ENCODE data around the gene C4A. TPM values are rescaled to one million over a fixed set of nuclear protein-coding genes. Genes with fewer than 3 reads are reported as not detected.
"Not testable (repeated sequence)": the region's sequence is repeated elsewhere in the genome, so short reads cannot be mapped to it uniquely, and the experiment has no call there.

C4A gene
- total RNA-seq, 4 donors from 2014 or later = 230 to 361 (median 258) TPM

DNA sequence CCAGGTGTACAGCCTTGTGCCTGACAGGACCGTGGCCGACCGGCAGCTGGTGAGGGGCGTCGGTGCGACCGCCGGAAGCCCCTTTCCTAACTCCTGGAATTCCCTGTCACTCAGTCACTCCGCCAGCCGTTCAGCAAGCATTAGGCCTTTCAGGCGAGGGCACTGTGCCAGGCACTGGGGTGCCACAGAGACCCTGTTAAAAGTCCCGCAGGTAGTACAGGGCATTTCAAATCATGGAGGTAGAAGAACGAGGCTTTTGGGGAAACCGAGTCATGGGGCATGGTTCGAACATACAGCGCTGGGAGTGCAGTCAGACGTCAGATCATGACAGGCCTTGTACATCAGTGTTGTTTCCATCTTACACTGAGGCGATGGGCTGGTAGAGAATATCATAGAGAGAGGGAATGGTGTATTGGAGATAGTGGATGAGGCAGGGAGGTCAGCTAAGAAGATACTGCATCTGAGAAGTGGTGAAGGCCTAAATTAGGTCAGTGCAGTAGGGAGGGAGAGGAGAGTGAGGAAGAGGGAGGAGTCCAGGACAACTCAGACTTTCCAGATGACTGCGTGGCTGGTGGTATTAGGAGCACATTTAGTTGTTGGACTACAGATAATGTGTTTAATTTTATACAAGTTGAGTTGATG, 9.0 kb upstream of the C4A start:
- Histone ChIP-seq H3K27ac (peak overlapping the region; percentile 95 to 100 (median 98)), H3K4me1 (peaks cover 0 to 36% (median 17%) of the 10 kb centered on the region in 4 donors), H3K27me3 (no peaks in the 10 kb centered on the region), H3K9me3 (no peaks in the 10 kb centered on the region), H3K4me3 (peak overlapping the region; percentile 66 to 93 (median 73)), H3K36me3 (peaks cover 0 to 45% (median 8%) of the 10 kb centered on the region in 3 donors)
- WGBS, 2 donors = 7 to 8% methylated on average over 9 to 19 of the region's 19 CpGs
- TF ChIP-seq EP300 (IDR thresholded peaks at IDR 0.05) = no peak
- no peak for TF ChIP-seq POLR2A (IDR thresholded peaks at IDR 0.05)
- TF ChIP-seq CTCF (IDR thresholded peaks at IDR 0.05) = no peak
- DNase-seq (ENCODE audit: low spot score in 2 of 2) = no peak

DNA sequence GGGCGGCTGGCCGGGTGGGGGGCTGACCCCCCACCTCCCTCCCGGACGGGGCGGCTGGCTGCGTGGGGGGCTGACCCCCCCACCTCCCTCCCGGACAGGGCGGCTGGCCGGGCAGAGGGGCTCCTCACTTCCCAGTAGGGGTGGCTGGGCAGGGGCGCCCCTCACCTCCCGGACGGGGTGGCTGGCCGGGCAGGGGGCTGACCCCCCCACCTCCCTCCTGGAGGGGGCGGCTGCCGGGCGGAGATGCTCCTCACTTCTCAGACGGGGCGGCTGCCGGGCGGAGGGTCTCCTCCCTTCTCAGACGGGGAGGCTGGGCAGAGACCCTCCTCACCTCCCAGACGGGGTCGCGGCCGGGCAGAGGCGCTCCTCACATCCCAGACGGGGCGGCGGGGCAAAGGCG, 5.8 kb upstream of the C4A start:
- DNase-seq (ENCODE audit: low spot score in 2 of 2); H3K4me3 ChIP-seq; H3K27ac ChIP-seq; H3K9me3 ChIP-seq; H3K27me3 ChIP-seq: not testable (repeated sequence)
- H3K4me1 ChIP-seq = peaks cover 0 to 31% (median 15%) of the 10 kb centered on the region in 4 donors
- 97% methylated on average over 13 of the region's 30 CpGs; no CpG with 5 or more reads in 1 of the 2 donors for WGBS, 2 donors
- peaks cover 0 to 33% (median 0%) of the 10 kb centered on the region in 3 donors for H3K36me3 ChIP-seq

DNA sequence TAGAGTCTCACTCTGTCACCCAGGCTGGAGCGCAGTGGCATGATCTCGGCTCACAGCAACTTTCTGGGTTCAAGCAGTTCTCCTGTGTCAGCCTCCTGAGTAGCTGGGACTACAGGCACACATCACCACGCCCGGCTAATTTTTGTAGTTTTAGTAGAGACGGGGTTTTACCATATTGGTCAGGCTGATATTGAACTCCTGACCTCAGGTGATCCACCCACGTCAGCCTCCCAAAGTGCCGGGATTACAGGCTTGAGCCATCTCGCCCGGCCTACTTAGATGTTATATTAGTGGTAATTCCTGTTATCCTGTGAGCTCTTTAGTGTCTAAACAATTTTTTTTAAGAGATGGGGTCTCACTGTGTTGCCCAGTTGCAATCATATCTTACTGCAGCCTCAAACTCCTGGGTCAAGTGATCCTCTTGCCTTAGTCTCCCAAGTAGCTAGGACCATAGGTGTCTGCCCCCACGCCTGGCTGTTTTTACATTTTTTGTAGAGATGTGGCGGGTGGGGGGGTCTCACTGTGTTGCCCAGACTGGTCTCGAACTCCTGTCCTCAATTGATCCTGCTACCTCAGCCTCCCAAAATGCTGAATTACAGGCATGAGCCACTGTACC, 3.9 kb upstream of the C4A start:
- TF ChIP-seq EP300 (IDR thresholded peaks at IDR 0.05) = no peak
- TF ChIP-seq POLR2A (IDR thresholded peaks at IDR 0.05) = no peak
- no peak for TF ChIP-seq CTCF (IDR thresholded peaks at IDR 0.05)
- peak overlapping the region in 2 of 4 donors; percentile 8 to 18 for H3K27ac ChIP-seq
- WGBS, 2 donors = 89 to 90% methylated on average over 12 of the region's 12 CpGs
- no peak overlapping the region for H3K4me3 ChIP-seq
- H3K4me1 ChIP-seq = peaks cover 0 to 21% (median 8%) of the 10 kb centered on the region in 4 donors
- no peaks in the 10 kb centered on the region for H3K27me3 ChIP-seq
- no peak for DNase-seq (ENCODE audit: low spot score in 2 of 2)
- no peaks in the 10 kb centered on the region for H3K9me3 ChIP-seq
- H3K36me3 ChIP-seq = peaks cover 0 to 33% (median 0%) of the 10 kb centered on the region in 3 donors

DNA sequence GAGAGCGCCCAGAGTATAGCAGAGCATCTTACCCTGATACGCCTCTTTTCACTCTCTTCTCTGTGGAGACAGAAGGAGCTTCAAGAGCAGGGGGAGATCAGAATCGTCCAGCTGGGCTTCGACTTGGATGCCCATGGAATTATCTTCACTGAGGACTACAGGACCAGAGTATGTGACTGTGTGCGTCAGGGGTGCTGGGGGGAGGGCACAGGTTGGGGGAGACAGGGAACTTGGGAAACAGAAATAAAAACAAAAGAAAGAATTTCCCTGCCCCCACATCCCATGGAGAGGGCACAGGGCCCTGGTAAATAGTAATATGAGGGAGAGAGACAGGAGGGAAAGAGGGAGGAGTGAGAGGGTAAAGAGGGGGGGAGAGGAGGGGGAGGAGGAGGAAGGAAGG, 3.0 kb upstream of the C4A start:
- WGBS, 2 donors = 81 to 85% methylated on average over 5 of the region's 5 CpGs
- no peak for DNase-seq (ENCODE audit: low spot score in 2 of 2)
- Histone ChIP-seq H3K27ac (peak overlapping the region in 2 of 4 donors; percentile 24 to 26), H3K36me3 (peaks cover 0 to 33% (median 0%) of the 10 kb centered on the region in 3 donors), H3K9me3 (no peaks in the 10 kb centered on the region), H3K27me3 (no peaks in the 10 kb centered on the region), H3K4me1 (peaks cover 0 to 12% (median 2%) of the 10 kb centered on the region in 4 donors), H3K4me3 (no peak overlapping the region)
- TF ChIP-seq CTCF (IDR thresholded peaks at IDR 0.05) (no peak), EP300 (IDR thresholded peaks at IDR 0.05) (no peak), POLR2A (IDR thresholded peaks at IDR 0.05) (no peak)

GRCh38 chr6:31979238-31979898, 2.5 kb upstream of the C4A start:
- peaks cover 0 to 8% (median 2%) of the 10 kb centered on the region in 4 donors for H3K4me1 ChIP-seq
- no peaks in the 10 kb centered on the region for H3K27me3 ChIP-seq
- no peak for DNase-seq (ENCODE audit: low spot score in 2 of 2)
- no peak for TF ChIP-seq POLR2A (IDR thresholded peaks at IDR 0.05)
- TF ChIP-seq EP300 (IDR thresholded peaks at IDR 0.05) = no peak
- no peak for TF ChIP-seq CTCF (IDR thresholded peaks at IDR 0.05)
- peaks cover 0 to 33% (median 0%) of the 10 kb centered on the region in 3 donors for H3K36me3 ChIP-seq
- no peaks in the 10 kb centered on the region for H3K9me3 ChIP-seq
- WGBS, 2 donors = 77 to 83% methylated on average over 3 of the region's 3 CpGs
- H3K27ac ChIP-seq = peak overlapping the region in 2 of 4 donors; percentile 24 to 55
- H3K4me3 ChIP-seq = no peak overlapping the region

DNA sequence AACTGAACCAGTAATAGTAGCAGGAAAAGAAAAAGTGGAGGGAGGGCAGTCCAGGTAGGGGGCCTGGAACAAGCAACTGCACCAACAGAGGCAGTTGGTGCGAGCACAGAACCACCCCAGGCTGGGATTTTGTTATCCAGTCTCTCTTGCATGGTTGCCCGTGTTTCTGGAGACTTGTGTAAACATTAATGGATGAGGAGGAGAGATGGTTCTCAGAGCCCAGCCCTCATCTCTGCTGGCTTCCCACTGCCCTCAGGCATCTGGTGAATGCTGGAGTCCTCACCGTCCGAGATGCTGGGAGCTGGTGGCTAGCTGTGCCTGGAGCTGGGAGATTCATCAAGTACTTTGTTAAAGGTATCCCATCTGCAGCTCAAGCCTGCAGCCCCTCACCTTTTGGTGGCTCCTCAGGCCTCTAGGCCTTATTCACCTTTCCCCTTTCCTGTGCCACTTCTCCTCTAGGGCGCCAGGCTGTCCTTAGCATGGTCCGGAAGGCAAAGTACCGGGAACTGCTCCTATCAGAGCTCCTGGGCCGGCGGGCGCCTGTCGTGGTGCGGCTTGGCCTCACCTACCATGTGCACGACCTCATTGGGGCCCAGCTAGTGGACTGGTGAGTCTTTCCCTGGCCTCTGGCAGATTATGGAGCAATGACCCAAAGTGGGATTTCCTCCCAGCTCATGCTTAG, 1.5 kb upstream of the C4A start:
- H3K27me3 ChIP-seq; H3K4me1 ChIP-seq; DNase-seq (ENCODE audit: low spot score in 2 of 2); H3K9me3 ChIP-seq; H3K4me3 ChIP-seq: not testable (repeated sequence)
- H3K27ac ChIP-seq = peak overlapping the region in 1 of 4 donors; percentile 24
- 88 to 90% methylated on average over 4 to 7 of the region's 13 CpGs for WGBS, 2 donors
- H3K36me3 ChIP-seq = peaks cover 0 to 33% (median 0%) of the 10 kb centered on the region in 3 donors

DNA sequence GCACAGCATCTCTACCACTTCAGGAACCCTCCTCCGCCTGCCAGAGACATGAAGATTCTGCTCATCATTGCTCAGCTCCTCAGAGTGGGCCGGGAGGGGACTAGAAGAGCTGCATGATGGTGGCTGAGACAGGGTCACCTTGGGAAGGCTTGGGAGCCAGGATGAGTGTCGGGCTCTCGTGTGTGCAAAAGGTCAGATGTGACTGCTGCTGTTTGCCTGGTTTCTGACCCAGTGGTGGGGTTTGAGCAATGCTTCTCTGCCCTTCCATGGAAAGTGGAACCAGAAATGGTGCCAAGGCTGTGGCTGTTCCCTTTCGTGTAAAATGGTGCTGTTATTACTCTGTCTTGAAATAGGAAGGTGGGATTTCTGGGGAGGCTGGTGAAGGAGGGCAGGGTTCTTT, 859 bp upstream of the C4A start:
- H3K27me3 ChIP-seq; H3K27ac ChIP-seq; H3K4me3 ChIP-seq; H3K9me3 ChIP-seq; DNase-seq (ENCODE audit: low spot score in 2 of 2); H3K4me1 ChIP-seq: not testable (repeated sequence)
- peaks cover 0 to 29% (median 0%) of the 10 kb centered on the region in 3 donors for H3K36me3 ChIP-seq
- WGBS, 2 donors = no CpG with 5 or more reads among the region's 5 CpGs

DNA sequence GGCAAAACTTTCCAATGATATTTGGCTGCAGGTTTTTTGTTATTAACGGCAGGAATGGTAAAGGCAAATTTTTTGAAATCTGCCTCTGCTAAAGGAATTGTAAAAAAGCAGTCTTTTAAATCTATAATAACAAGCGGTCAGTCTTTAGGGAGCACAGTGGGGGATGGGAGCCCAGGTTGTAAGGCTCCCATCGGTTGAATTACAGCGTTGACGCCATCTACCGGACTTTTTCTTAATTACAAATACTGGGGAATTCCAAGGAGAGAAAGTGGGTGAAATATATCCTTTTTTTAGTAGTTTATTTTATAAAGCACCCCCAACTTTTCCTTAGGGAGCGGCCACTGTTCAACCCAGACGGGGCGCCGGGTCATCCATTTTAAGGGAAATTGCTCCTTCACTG, 7.5 kb downstream of the C4A start:
- not testable (repeated sequence) for H3K4me3 ChIP-seq; DNase-seq (ENCODE audit: low spot score in 2 of 2); H3K9me3 ChIP-seq; H3K4me1 ChIP-seq; H3K36me3 ChIP-seq; H3K27ac ChIP-seq; H3K27me3 ChIP-seq
- WGBS, 2 donors = no CpG with 5 or more reads among the region's 10 CpGs
